GM15510 (cell line): ENCODE measurements around the gene TMEM232.

Experiments used
- POLR2A ChIP-seq: IDR thresholded peaks from 3 replicates; pipeline ENCODE4 v1.6.1; 2011; ENCODE audit warnings: borderline replicate concordance; ENCODE audit not compliant: insufficient read length; ENCODE audit errors: extremely low read depth

The TMEM232 gene

DNA sequence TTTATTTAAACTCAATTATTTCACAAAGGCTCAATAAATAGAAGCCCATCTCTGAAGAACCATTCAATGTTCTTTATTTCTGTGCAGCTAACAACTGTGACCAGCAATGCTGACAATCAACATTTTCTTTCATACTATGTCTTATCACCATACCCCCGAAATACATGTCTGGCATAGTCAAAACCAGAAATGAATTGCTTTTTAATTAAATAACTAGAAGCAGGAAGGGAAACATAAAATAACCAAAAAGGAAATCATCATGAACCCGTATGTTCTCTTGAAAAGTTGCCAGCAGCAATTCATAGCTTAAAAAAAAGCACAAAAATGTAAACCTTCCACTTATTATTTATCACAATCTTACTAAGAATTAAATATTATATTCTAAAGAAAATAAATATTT lies 212.4 kb downstream of the TMEM232 start:
- TF ChIP-seq POLR2A = no peak

- TF ChIP-seq POLR2A = no peak
Measured at GRCh38 chr5:110512266-110512665, 214.2 kb downstream of the TMEM232 start.

GRCh38 chr5:110510146-110510545 lies 216.3 kb downstream of the TMEM232 start:
- TF ChIP-seq POLR2A = no peak

DNA sequence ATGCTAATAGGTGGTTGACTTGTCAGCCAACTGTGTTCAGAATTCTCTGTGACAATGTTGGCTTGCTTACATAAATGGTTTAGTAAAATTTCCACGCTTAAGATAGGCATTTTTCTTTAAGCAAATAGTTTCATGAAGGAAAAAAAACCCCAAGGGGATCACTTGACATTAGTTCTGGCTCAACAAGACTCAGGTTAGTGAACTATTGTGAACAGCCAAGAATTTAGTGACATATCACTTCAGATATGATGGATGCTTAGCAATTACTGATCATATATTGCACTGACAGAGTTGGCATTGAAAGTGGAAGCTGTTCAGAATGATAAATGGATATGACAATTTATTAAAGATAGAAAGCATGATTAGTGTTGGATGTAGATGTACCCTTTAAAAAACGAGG lies 218.5 kb downstream of the TMEM232 start:
- no peak for TF ChIP-seq POLR2A

GRCh38 chr5:110506378-110506777 lies 220.1 kb downstream of the TMEM232 start:
- no peak for TF ChIP-seq POLR2A

DNA sequence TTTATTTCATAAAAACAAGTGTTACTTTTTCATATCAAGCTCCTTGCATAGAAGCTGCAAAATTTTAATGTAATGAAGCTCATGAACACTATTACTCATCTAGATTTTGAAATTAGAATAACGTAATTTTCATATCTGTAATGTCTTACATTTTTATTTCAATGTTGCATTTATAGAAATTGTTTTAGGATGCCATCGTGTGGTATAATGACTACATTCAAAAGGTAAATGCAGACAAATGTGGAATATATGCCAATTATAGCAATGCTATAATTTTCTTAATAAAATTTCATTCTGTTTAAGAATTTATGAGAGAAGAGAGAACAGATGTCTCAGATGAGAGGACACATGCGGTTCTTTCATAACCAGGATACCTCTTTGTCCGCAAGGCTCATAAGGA lies 230.2 kb downstream of the TMEM232 start:
- no peak for TF ChIP-seq POLR2A

DNA sequence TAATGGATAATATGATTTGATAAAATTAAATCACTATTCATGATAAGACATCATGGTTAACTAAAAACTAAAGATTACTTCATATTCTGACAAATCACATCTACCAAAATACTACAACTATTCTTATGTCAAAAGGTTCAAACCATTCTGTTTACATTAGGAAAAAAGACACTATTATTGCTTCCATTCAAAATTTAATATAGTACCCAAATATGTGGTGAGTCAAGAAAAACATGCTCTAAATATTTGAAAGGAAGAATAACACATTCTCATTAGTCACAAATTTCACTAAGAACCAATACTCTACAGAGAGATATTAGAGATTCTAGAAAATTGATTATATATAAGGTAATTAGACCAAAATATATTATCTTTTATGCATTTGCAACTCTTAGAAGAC lies 234.0 kb downstream of the TMEM232 start:
- no peak for TF ChIP-seq POLR2A

DNA sequence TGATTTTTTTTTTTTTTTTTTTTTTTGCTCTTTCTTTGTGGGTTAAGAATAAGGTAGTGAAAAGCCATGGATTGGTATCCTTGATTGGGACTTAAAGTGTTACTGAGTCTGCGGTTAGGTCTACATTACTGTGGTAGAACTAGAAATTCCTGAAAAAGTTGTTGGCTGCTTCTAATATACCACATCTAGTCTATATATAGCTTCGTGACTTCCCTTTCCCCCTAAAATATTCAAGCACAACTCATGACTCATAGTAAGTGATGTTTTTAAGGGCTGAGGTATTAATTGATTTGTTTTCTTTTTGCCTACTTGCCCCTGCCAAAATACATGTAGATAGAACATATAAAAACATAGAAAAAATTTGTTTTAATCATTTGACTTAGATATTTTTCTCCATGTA lies 247.6 kb downstream of the TMEM232 start:
- no peak for TF ChIP-seq POLR2A

DNA sequence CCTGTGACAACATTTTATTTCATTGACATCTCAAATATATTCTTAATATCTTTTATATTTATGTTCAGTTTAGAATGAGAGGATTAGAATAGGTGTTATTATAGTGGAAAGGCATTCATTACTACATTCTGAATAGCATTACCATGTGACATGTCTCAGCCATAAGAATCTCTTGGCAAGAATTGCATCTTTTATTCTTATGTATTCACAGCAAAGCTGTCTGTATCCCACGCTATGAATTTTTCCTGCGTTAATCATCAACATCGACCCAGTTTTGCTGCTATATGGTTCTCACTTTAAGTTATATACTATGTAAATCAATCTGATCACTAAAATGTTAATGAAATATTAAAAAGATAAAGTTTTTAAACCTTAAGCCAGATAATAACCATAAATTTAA lies 248.6 kb downstream of the TMEM232 start:
- no peak for TF ChIP-seq POLR2A

GRCh38 chr5:110476164-110476563 lies 250.3 kb downstream of the TMEM232 start:
- TF ChIP-seq POLR2A = no peak

DNA sequence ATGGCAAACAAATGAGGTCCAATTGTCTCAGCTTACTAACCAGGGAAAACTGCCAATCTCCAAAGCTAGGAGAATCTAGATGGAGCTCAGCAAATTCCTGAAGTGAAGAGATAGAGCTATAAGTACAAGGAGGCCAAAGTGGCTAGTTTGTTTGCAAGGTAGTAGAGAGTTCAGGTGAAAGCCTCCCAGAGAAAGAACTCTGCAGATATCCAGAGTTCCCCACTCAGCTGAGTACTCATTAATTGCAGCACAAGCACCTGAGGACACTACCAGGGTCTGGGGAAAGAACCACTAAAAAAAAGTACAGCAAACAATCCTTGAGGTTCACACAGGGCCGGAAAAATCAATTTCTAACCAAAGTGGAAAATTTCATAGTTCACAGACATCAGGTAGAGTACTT lies 250.9 kb downstream of the TMEM232 start:
- no peak for TF ChIP-seq POLR2A

GRCh38 chr5:110469486-110469885 lies 257.0 kb downstream of the TMEM232 start:
- TF ChIP-seq POLR2A = no peak

GRCh38 chr5:110463106-110463505 lies 263.4 kb downstream of the TMEM232 start:
- no peak for TF ChIP-seq POLR2A

GRCh38 chr5:110460837-110461236 lies 265.6 kb downstream of the TMEM232 start:
- no peak for TF ChIP-seq POLR2A

DNA sequence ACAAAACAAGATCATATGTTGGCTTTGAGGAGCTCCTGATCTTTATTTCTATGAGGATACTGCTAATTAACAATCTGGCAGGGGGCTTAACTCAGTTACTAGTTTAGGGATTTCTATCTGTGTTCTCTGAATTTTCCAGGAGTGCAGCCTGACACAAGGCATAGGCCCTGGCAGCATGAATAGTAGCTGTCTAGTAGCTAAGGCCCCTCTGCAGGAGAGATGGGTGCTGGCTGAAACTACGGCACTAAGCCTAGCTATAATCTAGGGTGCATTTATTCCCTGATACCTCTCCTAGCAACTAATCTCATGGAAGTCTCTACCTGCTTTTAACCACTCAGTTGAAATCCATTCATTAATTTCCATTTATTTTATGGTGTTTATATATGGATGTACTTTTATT lies 268.2 kb downstream of the TMEM232 start:
- no peak for TF ChIP-seq POLR2A

- no peak for TF ChIP-seq POLR2A
Measured at GRCh38 chr5:110442856-110443255, 283.6 kb downstream of the TMEM232 start.

GRCh38 chr5:110441035-110441434 lies 285.4 kb downstream of the TMEM232 start:
- no peak for TF ChIP-seq POLR2A
